ENCODE measurements around the gene TEX101. TPM values are rescaled to one million over a fixed set of nuclear protein-coding genes. Genes with fewer than 3 reads are reported as not detected.

TEX101 gene
- total RNA-seq, 1 experiment from 2014 or later, result not detected

GRCh38 chr19:43461303-43461702 lies 46.6 kb downstream of the TEX101 start:
- WGBS (ENCODE audit: extremely low coverage, insufficient read length, low lambda C conversion rate), result no CpG with 5 or more reads among the region's 12 CpGs
- no peaks in the 10 kb centered on the region for H3K9me3 Mint-ChIP-seq

More at GRCh38 chr19:43461303-43461702, 46.6 kb downstream of the TEX101 start:
- H2BK120ac ChIP-seq (ENCODE audit: low read depth, low read length, poor library complexity, severe bottlenecking), result no peak overlapping the region
- no peak overlapping the region for H3K4me2 ChIP-seq (ENCODE audit: insufficient read depth, insufficient read length, low read length)
- Mint-ChIP-seq H3K27me3 (ENCODE audit: low read depth) (peaks cover 44% of the 10 kb centered on the region), H3K4me3 (no peak overlapping the region), H3K4me1 (peaks cover 16 to 18% of the 10 kb centered on the region in 2 experiments), H3K36me3 (ENCODE audit: insufficient read depth in 1 of 3, low read depth in 3 of 3) (no peaks in the 10 kb centered on the region; a peak in 2 of 7 replicates), H3K27ac (no peak overlapping the region)
- H4K20me1 ChIP-seq (ENCODE audit: control insufficient read depth, insufficient read depth, insufficient read length), result no peaks in the 10 kb centered on the region
- no peak overlapping the region for H3K9ac ChIP-seq (ENCODE audit: extremely low read depth, insufficient read length, low read length)
- no peak overlapping the region for H3K4ac ChIP-seq (ENCODE audit: low read depth, low read length)
- TF ChIP-seq, protein P1, sequence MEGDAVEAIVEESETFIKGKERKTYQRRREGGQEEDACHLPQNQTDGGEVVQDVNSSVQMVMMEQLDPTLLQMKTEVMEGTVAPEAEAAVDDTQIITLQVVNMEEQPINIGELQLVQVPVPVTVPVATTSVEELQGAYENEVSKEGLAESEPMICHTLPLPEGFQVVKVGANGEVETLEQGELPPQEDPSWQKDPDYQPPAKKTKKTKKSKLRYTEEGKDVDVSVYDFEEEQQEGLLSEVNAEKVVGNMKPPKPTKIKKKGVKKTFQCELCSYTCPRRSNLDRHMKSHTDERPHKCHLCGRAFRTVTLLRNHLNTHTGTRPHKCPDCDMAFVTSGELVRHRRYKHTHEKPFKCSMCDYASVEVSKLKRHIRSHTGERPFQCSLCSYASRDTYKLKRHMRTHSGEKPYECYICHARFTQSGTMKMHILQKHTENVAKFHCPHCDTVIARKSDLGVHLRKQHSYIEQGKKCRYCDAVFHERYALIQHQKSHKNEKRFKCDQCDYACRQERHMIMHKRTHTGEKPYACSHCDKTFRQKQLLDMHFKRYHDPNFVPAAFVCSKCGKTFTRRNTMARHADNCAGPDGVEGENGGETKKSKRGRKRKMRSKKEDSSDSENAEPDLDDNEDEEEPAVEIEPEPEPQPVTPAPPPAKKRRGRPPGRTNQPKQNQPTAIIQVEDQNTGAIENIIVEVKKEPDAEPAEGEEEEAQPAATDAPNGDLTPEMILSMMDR (conservative IDR thresholded peaks at IDR 0.05), result no peak
- H3K79me1 ChIP-seq (ENCODE audit: insufficient read depth, low read depth, low read length, poor library complexity, severe bottlenecking), result no peaks in the 10 kb centered on the region
- no peak overlapping the region for H2AFZ ChIP-seq (ENCODE audit: low read length)
- H3K56ac ChIP-seq (ENCODE audit: insufficient read length, low read depth, low read length), result no peak overlapping the region
- H3K27ac ChIP-seq (ENCODE audit: insufficient read length, low read depth, low read length), result no peak overlapping the region
- no peak overlapping the region for H4K8ac ChIP-seq (replicated peaks; ENCODE audit: insufficient read length, low read depth, low read length)
- no peak overlapping the region for H2BK5ac ChIP-seq (ENCODE audit: insufficient read length, low read length)
- H3K23ac ChIP-seq (ENCODE audit: insufficient read length, low read depth, low read length), result no peak overlapping the region
- no peak overlapping the region for H4K5ac ChIP-seq (ENCODE audit: insufficient read length, low read depth, low read length)
- H3K4me1 ChIP-seq (ENCODE audit: insufficient read depth, low read length), result no peaks in the 10 kb centered on the region; the same call in 1 of the 2 replicates
- H3K27me3 ChIP-seq (ENCODE audit: insufficient read depth, low read length), result no peaks in the 10 kb centered on the region; the same call in none of the 2 replicates
- no peak overlapping the region for H3K14ac ChIP-seq (ENCODE audit: insufficient read depth, low read length)
- H4K91ac ChIP-seq (ENCODE audit: insufficient read length, low read depth, low read length), result no peak overlapping the region
- no peak overlapping the region for H3K18ac ChIP-seq (ENCODE audit: insufficient read length, low read depth, low read length)
- H2BK15ac ChIP-seq (ENCODE audit: low read depth, low read length), result no peak overlapping the region
- no peak overlapping the region for H3T11ph ChIP-seq (ENCODE audit: low read length)
- peaks cover 11% of the 10 kb centered on the region for H3K23me2 ChIP-seq (ENCODE audit: insufficient read length, low read depth, low read length, poor library complexity, severe bottlenecking)
- no peaks in the 10 kb centered on the region for H3K9me3 ChIP-seq (ENCODE audit: control insufficient read depth, low read depth, low read length)
- H2BK20ac ChIP-seq (ENCODE audit: low read depth, low read length, poor library complexity, severe bottlenecking), result no peak overlapping the region
- H3K79me2 ChIP-seq (ENCODE audit: insufficient read depth, low read length), result no peaks in the 10 kb centered on the region
- no peak overlapping the region for H2BK12ac ChIP-seq (ENCODE audit: insufficient read length, low read depth, low read length)
- DNase-seq, result no peak
- no peak overlapping the region for H2AK5ac ChIP-seq (ENCODE audit: insufficient read length, low read length)

All from H9 (cell line).